K562 (cell line): ENCODE results near the gene GEMIN5. TPM values are rescaled to one million over a fixed set of nuclear protein-coding genes. Genes with fewer than 3 reads are reported as not detected.

Experiments used
- ATAC-seq: fragments of 200-7000 bp; cut with Tn5 transposase; 3 replicates; pipeline ENCODE4 v1.9.1; 2020; ENCODE audit warnings: moderate library complexity
- BruUV-seq: library from RNA; stranded (reverse); fragments of 400-500 nt; replicated peaks from 2 replicates; lab custom pipeline; 2021; lab: Mats Ljungman, UMichigan
- CTCF ChIA-PET: fragments of 300-600 bp; formaldehyde crosslinking; extraction: SDS; loops from one replicate; lab custom pipeline; 2021; ENCODE audit warnings: low intra/inter-chr PET ratio; lab: Yijun Ruan, JAX
- POLR2A ChIA-PET: fragments of 300-600, 350-650 bp; sonication (Branson Sonifier 250); formaldehyde crosslinking; extraction: SDS; loops from one replicate; lab custom pipeline; 2021; ENCODE audit warnings: antibody characterized with exemption, inconsistent platforms; lab: Yijun Ruan, JAX
- DNase-seq, 4 experiments: peaks; one replicate each; pipeline versions ENCODE4 v3.0.0 to v3.0.0-alpha.2; 2011 to 2018; ENCODE audit warnings: low spot score in 3 of 4, mixed read lengths in 3 of 4; ENCODE audit errors: extremely low read depth in 1 of 4
- FAIRE-seq: peaks from 2 replicates; lab custom pipeline; 2011; peaks lifted over from hg19 to GRCh38; lab: Jason Lieb, UNC
- H2AFZ ChIP-seq: 2 replicates; pipeline ENCODE4 v1.6.0; 2011; ENCODE audit warnings: low read depth, low read length, control low read depth, inconsistent platforms
- H3K27ac ChIP-seq: fragments of 200-600 bp; 3 replicates; pipeline ENCODE4 v1.8.0; 2011; ENCODE audit warnings: low read depth, mild to moderate bottlenecking, control low read depth, inconsistent platforms, low read length, moderate library complexity, mixed read lengths; ENCODE audit errors: extremely low read depth
- H3K27me3 ChIP-seq, 2 experiments: fragments of 300-600 bp in 1 of 2; 2 replicates in 1 of 2; 3 replicates in 1 of 2; pipeline versions ENCODE4 v1.6.0 to v1.8.0; 2011; ENCODE audit warnings: inconsistent platforms in 2 of 2, low read length in 2 of 2, mild to moderate bottlenecking in 1 of 2, mixed read lengths in 1 of 2, moderate library complexity in 1 of 2; ENCODE audit not compliant: control insufficient read depth in 2 of 2, insufficient read depth in 2 of 2
- H3K36me3 ChIP-seq: fragments of 300-600 bp; 3 replicates; pipeline ENCODE4 v1.8.0; 2011; ENCODE audit warnings: mild to moderate bottlenecking, low read length, inconsistent platforms; ENCODE audit not compliant: control insufficient read depth, insufficient read depth
- H3K4me1 ChIP-seq, 2 experiments: fragments of 200-600 bp in 1 of 2; replicated peaks in 1 of 2; 2 replicates in 1 of 2; 3 replicates in 1 of 2; pipeline versions ENCODE4 v1.5.1 to v1.8.0; 2011; ENCODE audit warnings: inconsistent platforms in 2 of 2, low read length in 2 of 2, mild to moderate bottlenecking in 1 of 2, mixed read lengths in 1 of 2, moderate library complexity in 1 of 2; ENCODE audit not compliant: control insufficient read depth in 2 of 2, insufficient read depth in 2 of 2
- H3K4me2 ChIP-seq: 2 replicates; pipeline ENCODE4 v1.6.1; 2011; ENCODE audit warnings: low read length, control low read depth, inconsistent platforms, mixed read lengths; ENCODE audit not compliant: insufficient read depth
- H3K4me3 ChIP-seq: fragments of 200-600 bp; sonication (generic), shearing (Covaris generic); 2 replicates; pipeline ENCODE4 v1.5.1; 2016; ENCODE audit warnings: control low read depth, inconsistent platforms
- H3K79me2 ChIP-seq: fragments of 200-600 bp; 3 replicates; pipeline ENCODE4 v1.8.0; 2011; ENCODE audit warnings: low read length, inconsistent platforms; ENCODE audit not compliant: control insufficient read depth, insufficient read depth
- H3K9ac ChIP-seq, 2 experiments: 2 replicates each; pipeline versions ENCODE4 v1.6.0 to v1.6.1; 2011; ENCODE audit warnings: low read depth in 2 of 2, low read length in 2 of 2, control low read depth in 1 of 2, inconsistent platforms in 1 of 2, mild to moderate bottlenecking in 1 of 2, mixed read lengths in 1 of 2; ENCODE audit not compliant: insufficient read depth in 1 of 2
- H3K9me1 ChIP-seq: one replicate; pipeline ENCODE4 v1.6.0; 2011; ENCODE audit warnings: inconsistent platforms, mild to moderate bottlenecking, low read length, moderate library complexity; ENCODE audit not compliant: control insufficient read depth, insufficient read depth
- H3K9me3 ChIP-seq: replicated peaks from 2 replicates; pipeline ENCODE4 v1.5.1; 2011; ENCODE audit warnings: low read depth, low read length, inconsistent platforms; ENCODE audit not compliant: control insufficient read depth, insufficient read depth
- H4K20me1 ChIP-seq: replicated peaks from 2 replicates; pipeline ENCODE4 v1.6.1; 2011; ENCODE audit warnings: low read length, inconsistent platforms, mixed read lengths; ENCODE audit not compliant: control insufficient read depth, insufficient read depth
- ARHGAP35 ChIP-seq: fragments of 450-650 bp; IDR thresholded peaks from 2 replicates; pipeline ENCODE4 v1.6.1; 2018; ENCODE audit not compliant: partially characterized antibody
- BRCA1 ChIP-seq, 2 experiments: fragments of 450-650 bp in 1 of 2; sonication (generic) in 1 of 2; formaldehyde crosslinking in 1 of 2; IDR thresholded peaks; 2 replicates each; pipeline versions ENCODE4 v1.5.0 to v1.6.1; 2017 to 2020; ENCODE audit warnings: mild to moderate bottlenecking in 1 of 2, missing genetic modification reagents in 1 of 2
- DPF2 ChIP-seq: fragments of 450-650 bp; IDR thresholded peaks from 2 replicates; pipeline ENCODE4 v1.6.1; 2016
- FOS ChIP-seq: IDR thresholded peaks from 3 replicates; pipeline ENCODE4 v1.6.1; 2011; ENCODE audit not compliant: insufficient read length; ENCODE audit errors: extremely low read depth
- FOXA3 ChIP-seq, 2 experiments: fragments of 450-650 bp in 1 of 2; sonication (generic) in 1 of 2; formaldehyde crosslinking; IDR thresholded peaks in 1 of 2; conservative IDR thresholded peaks in 1 of 2; 2 replicates each; pipeline versions ENCODE4 v1.4.0 to v1.8.0; 2020 to 2022; ENCODE audit warnings: mild to moderate bottlenecking in 2 of 2, missing genetic modification reagents in 1 of 2
- HNRNPLL ChIP-seq: fragments of 200-400 bp; formaldehyde crosslinking; IDR thresholded peaks from 2 replicates; pipeline ENCODE4 v1.6.1; 2017; ENCODE audit warnings: low read length, low read depth, mild to moderate bottlenecking; ENCODE audit not compliant: poor library complexity, severe bottlenecking
- IFI16 ChIP-seq: fragments of 250-450 bp; sonication (Bioruptor Pico); IDR thresholded peaks from 2 replicates; pipeline ENCODE4 v2.1.2; 2022; ENCODE audit warnings: mild to moderate bottlenecking, inconsistent platforms
- IRF1 ChIP-seq: sonication (generic); formaldehyde crosslinking; IDR thresholded peaks from 2 replicates; pipeline ENCODE4 v1.8.0; 2022; ENCODE audit warnings: missing genetic modification reagents, mild to moderate bottlenecking, borderline replicate concordance
- KDM4B ChIP-seq, 2 experiments: fragments of 450-650 bp in 1 of 2; sonication (generic) in 1 of 2; IDR thresholded peaks; 2 replicates each; pipeline ENCODE4 v1.6.1; 2016 to 2017; ENCODE audit warnings: borderline replicate concordance in 2 of 2, antibody characterized with exemption in 1 of 2, low read depth in 1 of 2, mild to moderate bottlenecking in 1 of 2
- NCOA2 ChIP-seq, 2 experiments: fragments of 450-650 bp; IDR thresholded peaks; 2 replicates each; pipeline ENCODE4 v1.6.1; 2018; ENCODE audit warnings: mild to moderate bottlenecking in 2 of 2, moderate library complexity in 1 of 2; ENCODE audit not compliant: partially characterized antibody in 2 of 2
- NCOA6 ChIP-seq: fragments of 450-650 bp; IDR thresholded peaks from 2 replicates; pipeline ENCODE4 v1.6.1; 2017; ENCODE audit warnings: mild to moderate bottlenecking
- NFIX ChIP-seq: fragments of 250-450 bp; sonication (Bioruptor Pico); IDR thresholded peaks from 2 replicates; pipeline ENCODE4 v1.4.0; 2020; ENCODE audit warnings: low read depth, mild to moderate bottlenecking, moderate library complexity
- NRF1 ChIP-seq, 2 experiments: fragments of 450-650 bp; IDR thresholded peaks in 1 of 2; conservative IDR thresholded peaks in 1 of 2; 2 replicates each; pipeline ENCODE4 v1.6.1; 2014; ENCODE audit warnings: mild to moderate bottlenecking in 2 of 2
- PCBP2 ChIP-seq: fragments of 200-400 bp; formaldehyde crosslinking; IDR thresholded peaks from 2 replicates; pipeline ENCODE4 v1.6.1; 2018; ENCODE audit warnings: low read length, low read depth, mild to moderate bottlenecking, moderate library complexity; ENCODE audit not compliant: poor library complexity, severe bottlenecking
- RCOR1 ChIP-seq, 2 experiments: IDR thresholded peaks; 2 replicates each; pipeline ENCODE4 v1.6.1; 2012; ENCODE audit warnings: low read depth in 2 of 2, low read length in 2 of 2, borderline replicate concordance in 1 of 2, improper control_type of control experiment in 1 of 2
- SMARCC2 ChIP-seq: fragments of 450-650 bp; IDR thresholded peaks from 2 replicates; pipeline ENCODE4 v1.6.1; 2017; ENCODE audit warnings: antibody characterized with exemption, moderate library complexity, mild to moderate bottlenecking, low read depth
- SOX6 ChIP-seq: fragments of 450-650 bp; IDR thresholded peaks from 2 replicates; pipeline ENCODE4 v1.6.1; 2014; ENCODE audit warnings: mild to moderate bottlenecking
- SRSF3 ChIP-seq: fragments of 200-400 bp; formaldehyde crosslinking; IDR thresholded peaks from 2 replicates; pipeline ENCODE4 v1.6.1; 2016; ENCODE audit warnings: mild to moderate bottlenecking, low read length, moderate library complexity; ENCODE audit not compliant: insufficient read depth
- XRCC4 ChIP-seq: IDR thresholded peaks from one replicate; pipeline ENCODE4 v1.6.1; 2011; ENCODE audit not compliant: insufficient read depth, insufficient read length; ENCODE audit errors: extremely low read depth
- ZFP1 ChIP-seq: fragments of 450-650 bp; formaldehyde crosslinking; IDR thresholded peaks from 2 replicates; pipeline ENCODE4 v1.4.0; 2020; ENCODE audit warnings: mild to moderate bottlenecking, mixed read lengths
- ZKSCAN1 ChIP-seq: fragments of 150-350 bp; IDR thresholded peaks from 2 replicates; pipeline ENCODE4 v1.6.1; 2016; ENCODE audit warnings: low read depth, low read length
- ZNF311 ChIP-seq: fragments of 250-450 bp; sonication (Bioruptor Pico); IDR thresholded peaks from 2 replicates; pipeline ENCODE4 v1.4.0; 2020; ENCODE audit warnings: mild to moderate bottlenecking, moderate library complexity
- ZNF668 ChIP-seq: fragments of 250-450 bp; sonication (Bioruptor Pico); IDR thresholded peaks from 2 replicates; pipeline ENCODE4 v1.8.0; 2022; ENCODE audit warnings: mild to moderate bottlenecking, inconsistent platforms
- WGBS: fragments of 100-300 bp; shearing (Covaris generic); methylation state at CpG from one replicate; pipeline ENCODE4 v1.1.6; 2016; ENCODE audit warnings: low coverage, mixed read lengths; ENCODE audit not compliant: insufficient coverage; ENCODE audit errors: missing lambda C conversion rate; 5-methylcytosine and 5-hydroxymethylcytosine counted together
- in situ Hi-C: fragments of 300-500 bp; cut with MboI; formaldehyde crosslinking; loops from 4 replicates; pipeline ENCODE4 v1.15.0; 2018; ENCODE audit warnings: inconsistent platforms, mixed read lengths
- intact Hi-C: fragments of 100-400 bp; cut with micrococcal nuclease; formaldehyde crosslinking; loops from 2 replicates; pipeline ENCODE4 v1.14.2; 2022
- polyA plus RNA-seq, 8 experiments: library from polyadenylated mRNA; depleted of rRNA in 4 of 8; stranded (reverse) in 5 of 8; unstranded in 3 of 8; fragments of >200 nt; fragmentation: Nextera tagmentation in 2 of 8; fragmentation: Illumina TruSeq in 1 of 8; extraction: Ambion mirVana in 2 of 8; extraction: Trizol in 1 of 8; gene quantifications; 2 replicates each; pipeline versions ENCODE4 v1.2.1 to v1.2.3, GENCODE V29; 2011 to 2014; ENCODE audit warnings: inconsistent platforms in 1 of 8, missing spikeins in 1 of 8
- total RNA-seq, 7 experiments: library from RNA; depleted of rRNA in 6 of 7; stranded (reverse); fragments of >200 nt in 6 of 7; fragmentation: Illumina TruSeq in 2 of 7; extraction: Trizol in 2 of 7; gene quantifications; 2 replicates each; pipeline versions ENCODE4 v1.2.1 to v1.2.3, GENCODE V29; 2011 to 2021; ENCODE audit warnings: low replicate concordance in 1 of 7

The GEMIN5 gene
- total and polyA plus RNA-seq, 9 of the 15 experiments (the other 6 are each of a cell fraction or from before 2014, with no cell fraction given) = 10.3 to 48.2 (median 34.7) TPM

DNA sequence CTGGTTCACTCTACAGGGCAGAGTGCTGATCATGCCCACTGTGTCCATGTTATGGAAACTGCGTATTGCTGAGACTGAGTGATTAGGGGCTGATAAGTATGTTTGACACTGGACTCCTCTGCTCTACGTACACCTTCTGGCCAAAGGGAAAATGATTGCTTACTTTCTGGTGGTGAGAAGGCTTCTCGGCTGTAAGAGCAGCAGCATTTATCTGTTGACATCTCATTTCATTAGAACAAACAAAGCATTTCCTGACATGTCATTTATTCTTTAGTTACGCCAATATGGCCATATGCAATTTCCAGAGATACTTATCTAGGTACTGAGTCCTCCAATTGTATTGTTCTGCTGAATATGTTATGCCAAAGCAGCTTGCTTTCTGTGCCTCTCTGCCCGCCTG lies 93.2 kb downstream of the GEMIN5 start:
- Histone ChIP-seq H4K20me1 (no peaks in the 10 kb centered on the region), H3K9me3 (no peaks in the 10 kb centered on the region), H3K27ac (peak overlapping the region; percentile 1), H2AFZ (peak overlapping the region; percentile 78), H3K9ac (peak overlapping the region in 1 of 2 experiments; percentile 20; a peak in 1 of 4 replicates), H3K9me1 (no peaks in the 10 kb centered on the region), H3K36me3 (0 out of 3 replicates have a peak, but pooled peaks cover 2% of the 10 kb centered on the region), H3K79me2 (no peaks in the 10 kb centered on the region), H3K4me3 (no peak overlapping the region), H3K4me1 (peaks cover 23 to 46% of the 10 kb centered on the region in 2 experiments), H3K27me3 (no peaks in the 10 kb centered on the region), H3K4me2 (peak overlapping the region; percentile 57; the same call in 1 of the 2 replicates)
- FAIRE-seq (peak; percentile 67), ATAC-seq (peak; percentile 57), DNase-seq (peak in 2 of 4 experiments; percentile 45 to 47)
- no TSS peak for BruUV-seq
- POLR2A ChIA-PET = interaction anchor here (1.1 kb wide), 2 partner anchors 10 to 14 kb away, joined by 3 read pairs; partner anchors contain the start of gene CNOT8
- WGBS = 9% methylated on average over 5 of the region's 5 CpGs
- in situ Hi-C loops (no loop called here), intact Hi-C loops (no loop called here)
- CTCF ChIA-PET = no interaction called here
- TF ChIP-seq ARHGAP35 (no peak), IFI16 (CRISPR knock-in tag) (no peak), DPF2 (0 out of 2 replicates have a peak, but pooled peaks have one; percentile 9), ZNF311 (no peak), ZFP1 (no peak), NCOA2 (IDR thresholded peaks at IDR 0.05; ENCODE audit: partially characterized antibody in 2 of 2) (no peak), NCOA6 (no peak), FOXA3 (CRISPR knock-in tag; conservative IDR thresholded peaks at IDR 0.05 in 1 of 2, IDR thresholded peaks at IDR 0.05 in 1 of 2) (peak in 1 of 2 experiments; percentile 83; a peak in 2 of 4 replicates), XRCC4 (no peak), ZKSCAN1 (no peak), SRSF3 (no peak), HNRNPLL (peak; percentile 70), NRF1 (conservative IDR thresholded peaks at IDR 0.05 in 1 of 2, IDR thresholded peaks at IDR 0.05 in 1 of 2) (peak in 1 of 2 experiments; percentile 20; a peak in 1 of 4 replicates), SOX6 (peak; percentile 83; the same call in 1 of the 2 replicates), PCBP2 (no peak), SMARCC2 (no peak), FOS (no peak), ZNF668 (CRISPR knock-in tag) (no peak), IRF1 (CRISPR knock-in tag) (no peak), BRCA1 (IDR thresholded peaks at IDR 0.05) (no peak), BRCA1 (CRISPR knock-in tag; IDR thresholded peaks at IDR 0.05) (no peak), NFIX (CRISPR knock-in tag) (no peak), RCOR1 (IDR thresholded peaks at IDR 0.05; ENCODE audit: borderline replicate concordance in 1 of 2, low read depth in 2 of 2, low read length in 2 of 2) (no peak), KDM4B (IDR thresholded peaks at IDR 0.05; ENCODE audit: borderline replicate concordance in 2 of 2, low read depth in 1 of 2) (no peak)
